Cardiac septum (tissue), 1 donor: ENCODE results near the gene ASB11. TPM values are rescaled to one million over a fixed set of nuclear protein-coding genes. Genes with fewer than 3 reads are reported as not detected.
"Not testable (repeated sequence)": the region's sequence is repeated elsewhere in the genome, so short reads cannot be mapped to it uniquely, and the experiment has no call there.

Experiments used
- DNase-seq: peaks from one replicate; pipeline ENCODE4 v3.0.0-alpha.2; 2020; ENCODE audit warnings: low spot score
- intact Hi-C: fragments of 100-400 bp; cut with DNase I; formaldehyde crosslinking; loops from one replicate; pipeline ENCODE4 v1.14.0; 2022
- total RNA-seq: library from RNA; stranded (reverse); fragmentation: NEBNext Ultra II Directional; extraction: Animal tissue kit (Norgen Biotek cat#: 25700); gene quantifications from one replicate; pipeline ENCODE4 v1.2.1, GENCODE V29; 2021
- donor health status: DM: no; HTN: no; CAD: no.

Gene ASB11
- total RNA-seq, 1 donor from 2014 or later: 60.8 TPM

GRCh38 chrX:15319075-15319474 lies 3.6 kb upstream of the ASB11 start:
- intact Hi-C loops: no loop called here
- no peak for DNase-seq

GRCh38 chrX:15314472-15314871 lies 968 bp downstream of the ASB11 start:
- DNase-seq: no peak
- intact Hi-C loops: no loop called here

- intact Hi-C loops: no loop called here
- no peak for DNase-seq
These were observed 4.3 kb downstream of the ASB11 start for GRCh38 chrX:15311119-15311518.

- intact Hi-C loops: no loop called here
- no peak for DNase-seq
These were observed 5.3 kb downstream of the ASB11 start for GRCh38 chrX:15310117-15310516.

GRCh38 chrX:15305899-15306298 lies 9.5 kb downstream of the ASB11 start:
- intact Hi-C loops, DNase-seq: not testable (repeated sequence)

GRCh38 chrX:15301924-15302323 lies 13.5 kb downstream of the ASB11 start:
- intact Hi-C loops: loop anchor here (5.0 kb wide), 1 partner anchor 35 kb away; the partner anchor contains the start of gene PIGA
- DNase-seq: no peak

GRCh38 chrX:15299941-15300851 lies 15.2 kb downstream of the ASB11 start:
- DNase-seq: no peak
- intact Hi-C loops: loop anchor here (5.0 kb wide), 2 partner anchors 37 to 167 kb away; partner anchors contain the start of gene PIGA

GRCh38 chrX:15298780-15299179 lies 16.7 kb downstream of the ASB11 start:
- intact Hi-C loops: loop anchor here (5.0 kb wide), 1 partner anchor 169 kb away; no protein-coding TSS in a partner anchor
- no peak for DNase-seq

GRCh38 chrX:15298201-15298600 lies 17.2 kb downstream of the ASB11 start:
- intact Hi-C loops: loop anchor here (5.0 kb wide), 1 partner anchor 169 kb away; no protein-coding TSS in a partner anchor
- no peak for DNase-seq

GRCh38 chrX:15293451-15293850 lies 22.0 kb downstream of the ASB11 start:
- DNase-seq: no peak
- intact Hi-C loops: no loop called here

GRCh38 chrX:15292861-15293260 lies 22.6 kb downstream of the ASB11 start:
- intact Hi-C loops: no loop called here
- DNase-seq: no peak

GRCh38 chrX:15277604-15278003 lies 37.8 kb downstream of the ASB11 start:
- intact Hi-C loops: no loop called here
- no peak for DNase-seq

GRCh38 chrX:15274946-15275345 lies 40.5 kb downstream of the ASB11 start:
- DNase-seq: no peak
- intact Hi-C loops: no loop called here

- DNase-seq, intact Hi-C loops: not testable (repeated sequence)
These were observed 42.2 kb downstream of the ASB11 start for GRCh38 chrX:15273275-15273674.

GRCh38 chrX:15271757-15272156 lies 43.7 kb downstream of the ASB11 start:
- no peak for DNase-seq
- intact Hi-C loops: no loop called here

GRCh38 chrX:15269618-15270521 lies 45.6 kb downstream of the ASB11 start, which contains the start of gene ASB9:
ASB9 (minus strand) TSS chrX:15270083; CDS start chrX:15269874, 209 bp downstream.
- no peak for DNase-seq
- intact Hi-C loops: no loop called here

- no peak for DNase-seq
- intact Hi-C loops: no loop called here
These were observed 46.3 kb downstream of the ASB11 start for GRCh38 chrX:15269120-15269519.

GRCh38 chrX:15254852-15255251 lies 60.6 kb downstream of the ASB11 start:
- no peak for DNase-seq
- intact Hi-C loops: no loop called here

- DNase-seq: no peak
- intact Hi-C loops: no loop called here
These were observed 69.5 kb downstream of the ASB11 start for GRCh38 chrX:15245896-15246295.

GRCh38 chrX:15244421-15244820 lies 71.0 kb downstream of the ASB11 start:
- intact Hi-C loops: loop anchor here (5.0 kb wide), 1 partner anchor 1202 kb away; no protein-coding TSS in a partner anchor
- DNase-seq: no peak
